Stimulated activated naive CD8-positive, alpha-beta T cell treated with anti-CD3 and anti-CD28 coated beads, Interleukin-15, Interleukin-2, amounts not matched to agents 100 U/mL and 50 U/mL, for 24 hours (primary cell): ENCODE results near the gene CHST15.

Experiments used
- ATAC-seq: fragments of 150-1000 bp; cut with Tn5 transposase; one replicate; pipeline ENCODE4 v1.10.0; 2021
- DNase-seq: peaks from one replicate; pipeline ENCODE4 v3.0.0; 2021

The CHST15 gene

DNA sequence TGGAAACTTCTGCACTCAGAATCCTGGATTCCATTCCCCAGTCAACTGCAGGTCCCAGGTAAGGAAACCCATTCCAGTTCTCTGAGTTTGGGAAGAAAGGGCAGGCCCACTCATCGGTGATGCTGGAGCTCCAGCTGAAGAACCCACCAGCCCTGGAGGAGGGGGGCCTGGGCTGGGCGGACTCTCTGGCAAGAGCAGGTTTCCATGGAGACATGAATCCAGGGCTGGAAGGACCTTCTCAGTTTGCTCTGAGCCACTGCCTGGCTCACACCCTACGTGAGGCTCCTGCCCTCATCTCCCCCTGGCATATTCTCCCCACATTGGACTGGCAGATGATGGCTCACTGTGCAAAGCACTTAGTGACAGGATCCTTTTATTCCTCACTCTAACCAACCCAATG, 128.4 kb downstream of the CHST15 start:
- DNase-seq: no peak
- ATAC-seq: no peak

- no peak for DNase-seq
- no peak for ATAC-seq
Observed at GRCh38 chr10:123962756-123963530, 130.5 kb downstream of the CHST15 start.

DNA sequence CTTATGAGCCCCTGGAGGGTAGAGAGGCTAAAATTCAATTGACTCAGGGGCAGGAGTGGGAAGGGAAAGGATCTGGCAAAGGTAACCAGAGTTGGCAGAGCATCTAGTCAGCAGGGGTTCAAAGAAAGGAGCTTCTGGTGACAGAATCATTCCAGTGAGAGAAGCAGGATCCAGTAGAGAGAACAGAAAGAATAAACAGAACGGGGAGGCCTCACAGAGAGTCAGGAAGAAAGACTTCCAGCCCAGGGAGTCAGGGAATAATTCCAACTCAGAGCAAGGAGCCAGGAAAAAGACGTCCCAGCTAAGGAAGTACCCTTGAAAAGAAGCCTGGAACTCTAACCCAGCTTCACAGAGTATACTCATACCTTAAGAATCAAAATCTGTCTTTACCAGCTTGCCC, 135.2 kb downstream of the CHST15 start:
- DNase-seq (no peak), ATAC-seq (no peak)
